NCI-H2171 (cell line): ENCODE results near the gene CCDC92.
"Not testable (repeated sequence)": the region's sequence is repeated elsewhere in the genome, so short reads cannot be mapped to it uniquely, and the experiment has no call there.

Source experiments
- DNase-seq: peaks from one replicate; lab custom pipeline; 2025; lab: John Stamatoyannopoulos, UW

CCDC92 gene

DNA sequence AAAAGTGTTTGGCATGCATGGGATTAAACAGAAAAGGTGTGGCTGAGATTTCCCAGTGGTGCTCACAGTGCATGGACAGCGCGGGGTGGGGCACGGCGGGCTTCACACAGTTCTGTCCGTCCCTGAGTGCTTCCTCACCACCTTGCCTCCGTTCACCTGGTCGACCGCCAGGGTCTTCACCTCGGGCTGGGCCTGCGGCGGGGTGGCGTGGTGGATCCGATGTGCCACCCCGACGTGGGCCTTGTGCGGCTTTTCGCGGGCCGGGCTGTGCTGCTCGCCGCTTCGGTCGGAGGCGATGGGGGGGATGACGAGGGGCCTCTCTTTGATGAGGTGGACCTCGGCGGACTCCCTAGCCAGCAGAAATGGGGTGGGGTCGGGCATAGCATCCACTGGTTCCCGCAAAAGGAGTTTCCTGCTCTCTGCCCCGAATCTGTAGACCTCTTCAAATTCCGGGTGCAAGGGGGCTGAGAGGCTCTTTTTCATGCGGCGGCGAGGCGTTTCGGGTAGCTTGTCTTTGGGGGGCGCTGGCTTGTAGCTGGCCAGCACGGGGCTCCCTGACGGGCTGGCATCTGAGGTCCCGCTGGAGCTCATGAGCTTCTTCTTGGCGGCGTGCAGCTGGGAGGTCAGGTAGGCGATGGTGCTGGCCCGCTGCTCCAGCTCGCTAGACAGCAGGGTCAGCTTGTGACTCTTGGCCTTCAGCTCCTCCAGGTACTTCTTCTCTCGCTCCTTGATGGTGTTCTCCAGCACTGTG is 35.5 kb downstream of the CCDC92 start:
- no peak for DNase-seq

GRCh38 chr12:123936471-123936870 is 36.2 kb downstream of the CCDC92 start:
- no peak for DNase-seq

DNA sequence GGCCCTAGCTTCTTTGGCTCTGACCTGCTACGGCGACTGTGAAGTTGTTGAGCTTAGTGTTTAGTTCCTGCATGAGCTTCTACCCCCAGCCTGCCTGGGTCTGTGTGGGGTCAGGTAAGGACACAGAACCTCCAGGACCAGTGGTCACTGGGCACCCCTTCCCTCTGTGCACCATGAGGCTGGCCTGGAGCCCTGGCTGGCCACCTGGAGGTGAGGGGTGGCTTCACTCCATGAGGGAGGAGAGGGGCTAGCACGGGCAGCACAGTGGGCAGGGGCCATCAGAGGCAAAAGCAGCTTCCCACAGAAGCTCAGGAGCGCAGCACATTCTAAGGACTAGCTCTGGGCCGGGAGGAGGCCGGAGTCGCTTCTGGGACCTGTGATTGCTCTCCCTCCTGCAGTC is 36.7 kb downstream of the CCDC92 start:
- DNase-seq: no peak

GRCh38 chr12:123934829-123935228 is 37.8 kb downstream of the CCDC92 start:
- no peak for DNase-seq

GRCh38 chr12:123934016-123934620 is 38.5 kb downstream of the CCDC92 start:
- no peak for DNase-seq

GRCh38 chr12:123933214-123933613 is 39.4 kb downstream of the CCDC92 start:
- DNase-seq: no peak

- no peak for DNase-seq
These were observed 40.8 kb downstream of the CCDC92 start for GRCh38 chr12:123931686-123932321.

GRCh38 chr12:123929946-123930583 is 42.6 kb downstream of the CCDC92 start:
- DNase-seq: no peak

- DNase-seq: no peak
These were observed 43.7 kb downstream of the CCDC92 start for GRCh38 chr12:123928897-123929296.

DNA sequence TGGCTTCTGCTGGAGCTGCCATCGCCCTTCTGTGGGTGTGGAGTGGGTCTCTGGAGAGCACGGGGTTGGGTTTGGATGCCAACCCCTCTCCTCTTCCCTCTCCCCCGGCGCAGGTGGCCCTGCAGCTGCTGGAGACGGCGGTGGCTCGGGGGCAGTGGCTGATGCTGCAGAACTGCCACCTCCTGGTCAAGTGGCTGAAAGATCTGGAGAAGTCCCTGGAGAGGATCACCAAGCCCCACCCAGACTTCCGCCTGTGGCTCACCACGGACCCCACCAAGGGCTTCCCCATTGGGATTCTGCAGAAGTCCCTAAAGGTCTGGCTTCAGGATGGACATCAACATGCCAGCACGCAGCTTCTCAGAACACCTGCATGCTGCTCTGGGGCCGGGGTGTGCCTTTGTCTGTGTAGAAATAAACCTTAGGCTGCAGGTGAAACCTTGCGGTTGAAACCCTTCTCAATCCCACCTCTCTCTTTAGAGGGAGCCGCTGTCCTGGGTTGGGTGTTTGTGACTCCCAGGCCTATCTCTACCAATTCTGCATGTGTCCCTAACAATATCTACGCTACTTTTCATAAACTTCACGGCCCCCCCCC is 44.3 kb downstream of the CCDC92 start:
- no peak for DNase-seq

DNA sequence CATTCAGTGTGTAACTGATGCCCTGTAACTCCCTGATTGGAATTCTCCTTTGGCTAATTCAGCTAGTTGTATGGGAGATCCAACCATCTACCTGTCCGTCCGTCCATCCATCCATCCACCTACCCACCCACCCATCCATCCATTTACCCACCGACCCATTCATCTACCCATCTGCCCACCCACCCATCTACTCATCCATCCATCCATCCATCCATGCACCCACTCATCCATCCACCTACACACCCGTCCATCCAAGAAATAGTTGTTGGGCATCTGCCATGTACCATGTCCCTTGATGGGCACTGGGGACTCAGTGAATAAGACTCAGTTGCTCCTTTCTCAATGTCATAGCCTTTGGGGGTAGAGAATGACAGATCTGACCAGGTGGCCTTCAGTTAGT is 48.1 kb downstream of the CCDC92 start:
- DNase-seq: no peak

DNA sequence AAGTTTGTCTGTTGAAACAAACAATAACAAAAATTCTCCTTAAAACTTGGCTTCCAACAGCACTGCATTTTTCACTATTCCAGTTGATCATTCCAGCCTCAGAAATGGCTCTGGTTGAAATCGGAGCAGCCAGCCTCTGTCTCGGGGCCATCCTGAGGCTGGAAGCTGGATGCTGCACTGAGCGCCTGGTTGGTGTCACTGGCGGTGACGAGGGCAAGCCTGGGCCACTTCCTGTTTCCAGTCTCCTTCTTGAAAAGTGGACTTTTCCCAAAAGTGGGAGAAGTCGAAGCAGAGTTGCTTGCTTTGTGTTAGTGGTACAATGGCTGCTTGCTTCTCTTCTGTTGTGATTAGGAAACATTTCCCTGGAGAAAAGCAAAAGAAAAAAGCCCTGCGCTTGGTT is 48.7 kb downstream of the CCDC92 start:
- no peak for DNase-seq

DNA sequence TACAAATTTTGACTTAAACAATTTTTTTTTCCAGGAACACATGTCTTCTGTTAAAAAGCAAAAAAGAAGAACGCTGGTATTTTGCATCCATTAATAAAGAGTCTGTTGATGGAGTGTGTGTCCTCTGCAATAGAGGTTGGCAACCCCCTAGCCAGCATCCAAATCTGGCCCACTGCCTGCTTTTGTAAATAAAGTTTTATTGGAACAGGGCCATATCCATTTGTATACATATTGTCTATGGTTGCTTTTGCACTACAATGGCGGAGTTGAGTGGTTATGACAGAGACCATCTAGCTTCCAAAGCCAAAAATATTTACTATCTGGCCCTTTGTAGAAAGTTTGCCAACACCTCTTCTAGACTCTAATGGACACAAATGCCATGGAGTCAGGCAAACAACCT is 49.6 kb downstream of the CCDC92 start:
- DNase-seq: no peak

GRCh38 chr12:123919980-123920360 is 52.7 kb downstream of the CCDC92 start:
- no peak for DNase-seq

GRCh38 chr12:123917337-123917850 is 55.2 kb downstream of the CCDC92 start:
- no peak for DNase-seq

DNA sequence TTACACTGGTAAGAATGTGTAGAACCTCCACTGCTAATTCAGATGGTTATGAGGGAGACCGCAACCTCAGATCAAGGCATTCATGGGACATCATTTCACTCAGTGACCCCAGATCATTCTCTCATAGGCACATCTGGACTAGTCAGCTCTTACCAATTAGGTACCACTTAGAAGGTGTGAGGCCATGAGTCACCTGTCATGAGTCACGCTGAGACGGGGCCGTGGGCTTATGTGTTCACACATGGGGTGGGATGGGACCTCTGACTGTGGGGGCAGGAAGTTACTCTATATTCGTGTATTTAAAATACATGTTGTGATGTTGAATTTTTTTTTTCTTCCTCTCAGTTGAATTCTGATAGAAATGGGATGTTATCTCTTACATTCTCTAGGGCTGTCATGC is 55.9 kb downstream of the CCDC92 start:
- no peak for DNase-seq

- no peak for DNase-seq
These were observed 57.8 kb downstream of the CCDC92 start for GRCh38 chr12:123914726-123915333.

GRCh38 chr12:123912415-123913380 is 59.9 kb downstream of the CCDC92 start:
- peak; percentile 45 for DNase-seq

GRCh38 chr12:123911672-123912409 is 60.8 kb downstream of the CCDC92 start:
- DNase-seq: not testable (repeated sequence)

- no peak for DNase-seq
These were observed 61.9 kb downstream of the CCDC92 start for GRCh38 chr12:123910761-123911193.
